WTC11 (cell line): ENCODE data around the gene SMPD2. TPM values are rescaled to one million over a fixed set of nuclear protein-coding genes. Genes with fewer than 3 reads are reported as not detected.

Experiments
- ATAC-seq: fragments of 200-7000 bp; cut with Tn5 transposase; 2 replicates; pipeline ENCODE4 v1.10.0; 2021; ENCODE audit warnings: mild to moderate bottlenecking, moderate library complexity
- CTCF ChIA-PET: fragments of 300-600 bp; sonication (Branson Sonifier 250); formaldehyde crosslinking; loops from one replicate; lab custom pipeline; 2021; ENCODE audit warnings: antibody characterized with exemption; lab: Charles Lee
- POLR2A ChIA-PET: fragments of 350-600 bp; sonication (Branson Sonifier 250); formaldehyde crosslinking; loops from one replicate; lab custom pipeline; 2021; ENCODE audit warnings: antibody characterized with exemption; lab: Charles Lee
- DNase-seq: peaks from one replicate; pipeline ENCODE4 v3.0.0; 2021; ENCODE audit warnings: low spot score
- H3K27ac Mint-ChIP-seq: 2 replicates; pipeline ENCODE4 v1.8.0; 2021; ENCODE audit warnings: mixed read lengths
- H3K27me3 Mint-ChIP-seq: 2 replicates; pipeline ENCODE4 v1.8.0; 2021; ENCODE audit warnings: low read depth, mild to moderate bottlenecking, moderate library complexity, mixed read lengths
- H3K36me3 Mint-ChIP-seq: 2 replicates; pipeline ENCODE4 v1.8.0; 2021; ENCODE audit warnings: mixed read lengths
- H3K4me1 Mint-ChIP-seq: 2 replicates; pipeline ENCODE4 v1.8.0; 2022; ENCODE audit warnings: mixed read lengths
- H3K4me3 Mint-ChIP-seq: 2 replicates; pipeline ENCODE4 v1.8.0; 2021; ENCODE audit warnings: mild to moderate bottlenecking, moderate library complexity, mixed read lengths
- H3K9me3 Mint-ChIP-seq: 2 replicates; pipeline ENCODE4 v1.8.0; 2021; ENCODE audit warnings: mixed read lengths
- ATF6 ChIP-seq: sonication (generic); formaldehyde crosslinking; IDR thresholded peaks from 2 replicates; pipeline ENCODE4 v1.8.1; 2023; ENCODE audit warnings: mild to moderate bottlenecking, missing genetic modification reagents
- ESRRA ChIP-seq: sonication (generic); formaldehyde crosslinking; IDR thresholded peaks from 2 replicates; pipeline ENCODE4 v1.8.1; 2022; ENCODE audit warnings: mild to moderate bottlenecking, missing genetic modification reagents, borderline replicate concordance
- GRHL2 ChIP-seq: fragments of 250-450 bp; sonication (Bioruptor Pico); IDR thresholded peaks from 2 replicates; pipeline ENCODE4 v1.8.0; 2022; ENCODE audit warnings: mild to moderate bottlenecking, moderate library complexity; ENCODE audit not compliant: insufficient replicate concordance, severe bottlenecking
- HMGXB4 ChIP-seq: sonication (generic); formaldehyde crosslinking; IDR thresholded peaks from 2 replicates; pipeline ENCODE4 v1.8.1; 2023; ENCODE audit warnings: mild to moderate bottlenecking, moderate library complexity, missing genetic modification reagents
- IRF1 ChIP-seq: sonication (generic); formaldehyde crosslinking; IDR thresholded peaks from 2 replicates; pipeline ENCODE4 v1.8.0; 2023; ENCODE audit warnings: missing genetic modification reagents
- JAZF1 ChIP-seq: fragments of 250-450 bp; sonication (Bioruptor Pico); IDR thresholded peaks from 2 replicates; pipeline ENCODE4 v1.9.0; 2021; ENCODE audit warnings: moderate library complexity, mild to moderate bottlenecking, inconsistent platforms
- KAT7 ChIP-seq: sonication (generic); formaldehyde crosslinking; IDR thresholded peaks from 2 replicates; pipeline ENCODE4 v1.8.1; 2023; ENCODE audit warnings: missing genetic modification reagents, mild to moderate bottlenecking, borderline replicate concordance
- MLX ChIP-seq: sonication (generic); formaldehyde crosslinking; IDR thresholded peaks from 2 replicates; pipeline ENCODE4 v1.8.1; 2023; ENCODE audit warnings: mild to moderate bottlenecking, missing genetic modification reagents, moderate library complexity
- MYBL2 ChIP-seq: sonication (generic); formaldehyde crosslinking; IDR thresholded peaks from 2 replicates; pipeline ENCODE4 v1.8.1; 2023; ENCODE audit warnings: mild to moderate bottlenecking, moderate library complexity, missing genetic modification reagents
- SMAD3 ChIP-seq: sonication (generic); formaldehyde crosslinking; IDR thresholded peaks from 2 replicates; pipeline ENCODE4 v1.8.0; 2022; ENCODE audit warnings: missing genetic modification reagents, mild to moderate bottlenecking, borderline replicate concordance
- SP1 ChIP-seq: sonication (generic); formaldehyde crosslinking; conservative IDR thresholded peaks from 2 replicates; pipeline ENCODE4 v1.8.1; 2022; ENCODE audit warnings: missing genetic modification reagents
- USF2 ChIP-seq: sonication (generic); formaldehyde crosslinking; IDR thresholded peaks from 2 replicates; pipeline ENCODE4 v1.8.1; 2023; ENCODE audit warnings: mild to moderate bottlenecking, missing genetic modification reagents, moderate library complexity
- ZMAT4 ChIP-seq: fragments of 250-450 bp; sonication (Bioruptor Pico); IDR thresholded peaks from 2 replicates; pipeline ENCODE4 v1.9.0; 2021; ENCODE audit warnings: mild to moderate bottlenecking
- ZNF138 ChIP-seq: sonication (generic); formaldehyde crosslinking; conservative IDR thresholded peaks from 2 replicates; pipeline ENCODE4 v1.8.1; 2022; ENCODE audit warnings: mild to moderate bottlenecking, moderate library complexity, missing genetic modification reagents
- ZNF219 ChIP-seq: sonication (generic); formaldehyde crosslinking; IDR thresholded peaks from 2 replicates; pipeline ENCODE4 v1.8.0; 2023; ENCODE audit warnings: missing genetic modification reagents, mild to moderate bottlenecking, borderline replicate concordance
- ZNF281 ChIP-seq: sonication (generic); formaldehyde crosslinking; IDR thresholded peaks from 2 replicates; pipeline ENCODE4 v1.8.0; 2023; ENCODE audit warnings: mild to moderate bottlenecking, missing genetic modification reagents
- ZNF423 ChIP-seq: fragments of 250-450 bp; sonication (Bioruptor Pico); IDR thresholded peaks from 2 replicates; pipeline ENCODE4 v2.1.2; 2022; ENCODE audit warnings: mild to moderate bottlenecking, moderate library complexity
- total RNA-seq: library from RNA; stranded (reverse); gene quantifications from 3 replicates; pipeline ENCODE4 v1.2.3, GENCODE V29; 2021

The SMPD2 gene
- total RNA-seq, 1 experiment from 2014 or later = 13.1 TPM

- POLR2A ChIA-PET = interaction anchor here (0.9 to 3.3 kb wide), 3 partner anchors 14 to 72 kb away, joined by 3 to 13 read pairs (median 4); partner anchors contain the start of genes PPIL6 and SMPD2
- DNase-seq = peak; percentile 66
- Mint-ChIP-seq H3K4me1 (peaks cover 47% of the 10 kb centered on the region), H3K27me3 (no peaks in the 10 kb centered on the region; the same call in 1 of the 2 replicates), H3K9me3 (no peaks in the 10 kb centered on the region), H3K36me3 (peaks cover 10% of the 10 kb centered on the region; the same call in 1 of the 2 replicates), H3K27ac (peak within 1 kb of the TSS; percentile 42), H3K4me3 (peak within 1 kb of the TSS; percentile 92)
- CTCF ChIA-PET = interaction anchor here (0.5 to 2.6 kb wide), 9 partner anchors 12 to 1280 kb away, joined by 3 to 24 read pairs (median 4); partner anchors contain the start of genes PPIL6, SMPD2 and ZBTB24
- TF ChIP-seq KAT7 (peak; percentile 16; the same call in 1 of the 2 replicates), ZNF281 (CRISPR knock-in tag) (no peak), IRF1 (CRISPR knock-in tag) (no peak), ZMAT4 (CRISPR knock-in tag) (no peak), ZNF138 (CRISPR knock-in tag) (no peak), MLX (no peak), USF2 (CRISPR knock-in tag) (0 out of 2 replicates have a peak, but pooled peaks have one; percentile 6), ATF6 (no peak), ZNF219 (CRISPR knock-in tag) (peak; percentile 78; the same call in 1 of the 2 replicates), SP1 (0 out of 2 replicates have a peak, but pooled peaks have one; percentile 44), SMAD3 (CRISPR knock-in tag) (no peak), MYBL2 (CRISPR knock-in tag) (0 out of 2 replicates have a peak, but pooled peaks have one; percentile 4), JAZF1 (CRISPR knock-in tag) (no peak), ESRRA (CRISPR knock-in tag) (peak; percentile 57; the same call in 1 of the 2 replicates), GRHL2 (CRISPR knock-in tag) (no peak), HMGXB4 (CRISPR knock-in tag) (0 out of 2 replicates have a peak, but pooled peaks have one; percentile 1), ZNF423 (peak; percentile 48; the same call in 1 of the 2 replicates)
- ATAC-seq = peak; percentile 68
These were observed 15.1 kb downstream of the SMPD2 start, which contains the start of gene MICAL1 for GRCh38 chr6:109455437-109456110. MICAL1 (minus strand) TSS chr6:109455772; CDS start chr6:109454196, 1,576 bp downstream.
